AG10803 (cell line): ENCODE measurements around the gene RAB30.

Source experiments
- DNase-seq: peaks from one replicate; pipeline ENCODE4 v3.0.0; 2010; ENCODE audit warnings: low read depth
- H3K4me3 ChIP-seq: 2 replicates; pipeline ENCODE4 v1.5.1; 2011; ENCODE audit warnings: mild to moderate bottlenecking, low read length, control low read depth
- CTCF ChIP-seq: conservative IDR thresholded peaks from 2 replicates; pipeline ENCODE4 v1.5.1; 2011; ENCODE audit warnings: mild to moderate bottlenecking, low read length, control low read depth, inconsistent platforms

RAB30 gene

GRCh38 chr11:82995235-82995634, 76.5 kb downstream of the RAB30 start:
- H3K4me3 ChIP-seq, result no peak overlapping the region
- no peak for TF ChIP-seq CTCF
- DNase-seq, result peak; percentile 37

GRCh38 chr11:82994604-82995230, 77.0 kb downstream of the RAB30 start:
- no peak overlapping the region for H3K4me3 ChIP-seq
- DNase-seq, result no peak
- no peak for TF ChIP-seq CTCF

GRCh38 chr11:82992223-82992622, 79.5 kb downstream of the RAB30 start:
- no peak overlapping the region for H3K4me3 ChIP-seq
- no peak for TF ChIP-seq CTCF
- no peak for DNase-seq

GRCh38 chr11:82989628-82990404, 81.9 kb downstream of the RAB30 start:
- no peak for TF ChIP-seq CTCF
- DNase-seq, result no peak
- no peak overlapping the region for H3K4me3 ChIP-seq

GRCh38 chr11:82988936-82989627, 82.6 kb downstream of the RAB30 start:
- TF ChIP-seq CTCF, result no peak
- no peak for DNase-seq
- H3K4me3 ChIP-seq, result no peak overlapping the region

- no peak overlapping the region for H3K4me3 ChIP-seq
- no peak for TF ChIP-seq CTCF
- DNase-seq, result no peak
Measured at GRCh38 chr11:82987997-82988396, 83.7 kb downstream of the RAB30 start.
